PC-3 (cell line): ENCODE measurements around the gene SCAF4. TPM values are rescaled to one million over a fixed set of nuclear protein-coding genes. Genes with fewer than 3 reads are reported as not detected.

Experiments
- ATAC-seq: fragments of 200-7000 bp; cut with Tn5 transposase; 2 replicates; pipeline ENCODE4 v1.9.1; 2020; ENCODE audit warnings: mild to moderate bottlenecking, moderate library complexity
- BruUV-seq: library from RNA; stranded (reverse); fragments of 400-500 nt; replicated peaks from 2 replicates; lab custom pipeline; 2021; lab: Mats Ljungman, UMichigan
- CTCF ChIA-PET: fragments of 300-600 bp; sonication (Branson Sonifier 250); formaldehyde crosslinking; loops from one replicate; lab custom pipeline; 2022; ENCODE audit warnings: antibody characterized with exemption; lab: Charles Lee
- POLR2A ChIA-PET: fragments of 300-600 bp; sonication (Branson Sonifier 250); formaldehyde crosslinking; loops from one replicate; lab custom pipeline; 2022; ENCODE audit warnings: antibody characterized with exemption; ENCODE audit not compliant: unreplicated experiment; lab: Charles Lee
- DNase-seq: peaks from one replicate; pipeline ENCODE4 v3.0.0-alpha.2; 2015
- H2AFZ ChIP-seq: fragments of 300-600 bp; sonication (generic); 2 replicates; pipeline ENCODE4 v1.6.0; 2016; ENCODE audit warnings: antibody characterized with exemption, low read length
- H3F3A ChIP-seq: fragments of 300-600 bp; sonication (generic); one replicate; pipeline ENCODE4 v1.6.0; 2017; ENCODE audit warnings: antibody characterized with exemption, low read length, control low read depth, mild to moderate bottlenecking; ENCODE audit not compliant: unreplicated experiment
- H3K27ac ChIP-seq: fragments of 300-600 bp; sonication (generic); 2 replicates; pipeline ENCODE4 v1.5.1; 2016; ENCODE audit warnings: mild to moderate bottlenecking, low read length
- H3K27me3 ChIP-seq: fragments of 300-600 bp; sonication (generic); 2 replicates; pipeline ENCODE4 v1.6.1; 2016; ENCODE audit warnings: low read length, mixed read lengths
- H3K36me3 ChIP-seq: fragments of 300-600 bp; sonication (generic); 2 replicates; pipeline ENCODE4 v1.6.1; 2016; ENCODE audit warnings: low read depth, mixed run types, low read length, mixed read lengths
- H3K4me1 ChIP-seq: fragments of 300-600 bp; sonication (generic); 2 replicates; pipeline ENCODE4 v1.5.1; 2016; ENCODE audit warnings: low read length; ENCODE audit not compliant: insufficient read depth
- H3K4me2 ChIP-seq: fragments of 300-600 bp; sonication (generic); 2 replicates; pipeline ENCODE4 v1.6.0; 2016; ENCODE audit warnings: low read length
- H3K4me3 ChIP-seq: fragments of 300-600 bp; sonication (generic); 2 replicates; pipeline ENCODE4 v1.5.1; 2016; ENCODE audit warnings: mild to moderate bottlenecking, low read length, mixed read lengths
- H3K79me2 ChIP-seq: fragments of 300-600 bp; sonication (generic); 2 replicates; pipeline ENCODE4 v1.6.1; 2017; ENCODE audit warnings: low read length, mixed read lengths
- H3K9ac ChIP-seq: fragments of 300-600 bp; sonication (generic); 2 replicates; pipeline ENCODE4 v1.6.0; 2016; ENCODE audit warnings: mild to moderate bottlenecking, low read length
- H3K9me2 ChIP-seq: fragments of 300-600 bp; sonication (generic); replicated peaks from 2 replicates; pipeline ENCODE4 v1.6.1; 2016; ENCODE audit warnings: mixed run types, low read length, mixed read lengths
- H3K9me3 ChIP-seq: fragments of 300-600 bp; sonication (generic); 2 replicates; pipeline ENCODE4 v1.6.1; 2016; ENCODE audit warnings: low read length, mixed read lengths
- H4K20me1 ChIP-seq: fragments of 300-600 bp; sonication (generic); 2 replicates; pipeline ENCODE4 v1.6.1; 2016; ENCODE audit warnings: low read length, mixed read lengths
- CTCF ChIP-seq: fragments of 300-600 bp; sonication (generic); conservative IDR thresholded peaks from 2 replicates; pipeline ENCODE4 v1.5.1; 2017; ENCODE audit warnings: antibody characterized with exemption, low read depth, mild to moderate bottlenecking, low read length
- EZH2 ChIP-seq: fragments of 300-600 bp; sonication (generic); IDR thresholded peaks from one replicate; pipeline ENCODE4 v1.6.1; 2017; ENCODE audit warnings: antibody characterized with exemption, mild to moderate bottlenecking, low read length; ENCODE audit not compliant: unreplicated experiment
- EZH2phosphoT487 ChIP-seq: fragments of 300-600 bp; sonication (generic); IDR thresholded peaks from 2 replicates; pipeline ENCODE4 v1.6.1; 2018; ENCODE audit warnings: mild to moderate bottlenecking, antibody characterized with exemption, low read length, borderline replicate concordance
- intact Hi-C: fragments of 100-400 bp; cut with micrococcal nuclease; formaldehyde crosslinking; loops from 2 replicates; pipeline ENCODE4 v1.9.0; 2023
- total RNA-seq: library from RNA; depleted of rRNA; stranded (reverse); fragments of >200 nt; gene quantifications from 2 replicates; pipeline ENCODE4 v1.2.3, GENCODE V29; 2014

SCAF4 gene
- total RNA-seq, 1 experiment from 2014 or later: 11.2 TPM

GRCh38 chr21:31735511-31735992, 3.6 kb upstream of the SCAF4 start:
- ChIA-PET POLR2A (no interaction called here), CTCF (no interaction called here)
- DNase-seq: no peak

GRCh38 chr21:31733551-31734149, 1.7 kb upstream of the SCAF4 start:
- Histone ChIP-seq H3K9ac (no peak overlapping the region), H3K9me2 (no peaks in the 10 kb centered on the region), H3K79me2 (peaks cover 39% of the 10 kb centered on the region), H3F3A (no peaks in the 10 kb centered on the region), H2AFZ (no peak overlapping the region), H3K4me3 (no peak overlapping the region), H3K9me3 (no peaks in the 10 kb centered on the region), H3K27ac (no peak overlapping the region), H4K20me1 (peaks cover 24% of the 10 kb centered on the region), H3K27me3 (no peaks in the 10 kb centered on the region), H3K36me3 (no peaks in the 10 kb centered on the region), H3K4me2 (no peak overlapping the region), H3K4me1 (peaks cover 23% of the 10 kb centered on the region)
- ATAC-seq: no peak
- ChIA-PET POLR2A (no interaction called here), CTCF (no interaction called here)
- intact Hi-C loops: loop anchor here (5.0 kb wide), 1 partner anchor 36 kb away; no protein-coding TSS in a partner anchor
- BruUV-seq: no TSS peak
- TF ChIP-seq EZH2phosphoT487 (no peak), EZH2 (no peak), CTCF (no peak)
- no peak for DNase-seq

More at GRCh38 chr21:31735511-31735992, 3.6 kb upstream of the SCAF4 start:
- TF ChIP-seq EZH2phosphoT487: no peak
- TF ChIP-seq CTCF: no peak
- H3K79me2 ChIP-seq: peaks cover 20% of the 10 kb centered on the region
- H3K27me3 ChIP-seq: no peaks in the 10 kb centered on the region
- H4K20me1 ChIP-seq: peaks cover 5% of the 10 kb centered on the region
- no peaks in the 10 kb centered on the region for H3K9me2 ChIP-seq
- H3K27ac ChIP-seq: no peak overlapping the region
- no peak overlapping the region for H3K4me2 ChIP-seq
- intact Hi-C loops: no loop called here
- no peaks in the 10 kb centered on the region for H3K36me3 ChIP-seq
- no peak for ATAC-seq
- H3K9me3 ChIP-seq: no peaks in the 10 kb centered on the region
- H3F3A ChIP-seq: no peaks in the 10 kb centered on the region
- H3K9ac ChIP-seq: no peak overlapping the region
- H3K4me1 ChIP-seq: peaks cover 8% of the 10 kb centered on the region
- BruUV-seq: no TSS peak
- no peak overlapping the region for H3K4me3 ChIP-seq
- H2AFZ ChIP-seq: no peak overlapping the region
